ENCODE results near the gene ING5. TPM values are rescaled to one million over a fixed set of nuclear protein-coding genes. Genes with fewer than 3 reads are reported as not detected.

ING5 gene
- total RNA-seq, 1 experiment from 2014 or later = 20.5 TPM

- DNase-seq (ENCODE audit: low read depth in 1 of 2, low spot score in 2 of 2) = no peak
- Histone ChIP-seq H3K27me3 (replicated peaks) (no peaks in the 10 kb centered on the region), H3K4me1 (replicated peaks) (peaks cover 11% of the 10 kb centered on the region), H3K36me3 (peaks cover 78% of the 10 kb centered on the region), H3K4me3 (no peak overlapping the region), H3K27ac (no peak overlapping the region), H3K9me3 (replicated peaks) (peaks cover 8% of the 10 kb centered on the region; the same call in 1 of the 2 replicates)
These were observed 4.7 kb downstream of the ING5 start for GRCh38 chr2:241706537-241706936.

GRCh38 chr2:241708879-241709278 lies 7.0 kb downstream of the ING5 start:
- H3K36me3 ChIP-seq = peaks cover 89% of the 10 kb centered on the region
- no peak overlapping the region for H3K27ac ChIP-seq
- peaks cover 8% of the 10 kb centered on the region; the same call in 1 of the 2 replicates for H3K9me3 ChIP-seq (replicated peaks)

GRCh38 chr2:241719093-241719492 lies 17.3 kb downstream of the ING5 start:
- Histone ChIP-seq H3K36me3 (peaks cover 67% of the 10 kb centered on the region), H3K9me3 (replicated peaks) (no peaks in the 10 kb centered on the region), H3K27ac (no peak overlapping the region), H3K4me1 (replicated peaks) (no peaks in the 10 kb centered on the region), H3K27me3 (replicated peaks) (no peaks in the 10 kb centered on the region), H3K4me3 (no peak overlapping the region)
- no peak for DNase-seq (ENCODE audit: low read depth in 1 of 2, low spot score in 2 of 2)

More at GRCh38 chr2:241708879-241709278, 7.0 kb downstream of the ING5 start:
- H3K27me3 ChIP-seq (replicated peaks) = no peaks in the 10 kb centered on the region
- no peak overlapping the region for H3K4me3 ChIP-seq
- H3K4me1 ChIP-seq (replicated peaks) = no peaks in the 10 kb centered on the region
- DNase-seq (ENCODE audit: low read depth in 1 of 2, low spot score in 2 of 2) = no peak

GRCh38 chr2:241720099-241720498 lies 18.3 kb downstream of the ING5 start:
- Histone ChIP-seq H3K27me3 (replicated peaks) (no peaks in the 10 kb centered on the region), H3K27ac (no peak overlapping the region), H3K36me3 (peaks cover 71% of the 10 kb centered on the region), H3K4me1 (replicated peaks) (no peaks in the 10 kb centered on the region), H3K4me3 (no peak overlapping the region), H3K9me3 (replicated peaks) (no peaks in the 10 kb centered on the region)
- no peak for DNase-seq (ENCODE audit: low read depth in 1 of 2, low spot score in 2 of 2)

DNA sequence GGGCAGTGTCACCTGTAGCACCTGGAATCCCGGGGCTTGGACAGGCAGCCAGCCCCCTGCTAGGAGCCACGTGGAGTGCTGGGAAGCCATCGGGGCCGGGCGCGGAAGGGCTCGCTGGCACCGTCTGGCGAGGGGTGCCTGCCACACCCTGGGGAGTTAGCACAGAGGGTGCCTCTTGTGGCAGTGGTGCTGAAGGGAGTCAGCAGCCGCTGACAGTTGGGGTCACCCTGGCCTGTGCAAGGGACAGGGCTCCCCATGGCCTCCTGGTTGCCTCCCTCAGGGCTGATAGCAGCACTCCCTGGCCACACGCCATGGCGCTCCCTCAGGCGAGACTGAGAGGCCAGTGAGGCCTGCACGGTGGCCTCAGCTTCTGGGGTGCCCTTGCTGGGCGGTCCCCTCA lies 18.7 kb downstream of the ING5 start:
- Histone ChIP-seq H3K36me3 (peaks cover 72% of the 10 kb centered on the region), H3K4me3 (no peak overlapping the region), H3K27me3 (replicated peaks) (no peaks in the 10 kb centered on the region), H3K27ac (no peak overlapping the region), H3K4me1 (replicated peaks) (no peaks in the 10 kb centered on the region), H3K9me3 (replicated peaks) (no peaks in the 10 kb centered on the region)
- no peak for DNase-seq (ENCODE audit: low read depth in 1 of 2, low spot score in 2 of 2)

DNA sequence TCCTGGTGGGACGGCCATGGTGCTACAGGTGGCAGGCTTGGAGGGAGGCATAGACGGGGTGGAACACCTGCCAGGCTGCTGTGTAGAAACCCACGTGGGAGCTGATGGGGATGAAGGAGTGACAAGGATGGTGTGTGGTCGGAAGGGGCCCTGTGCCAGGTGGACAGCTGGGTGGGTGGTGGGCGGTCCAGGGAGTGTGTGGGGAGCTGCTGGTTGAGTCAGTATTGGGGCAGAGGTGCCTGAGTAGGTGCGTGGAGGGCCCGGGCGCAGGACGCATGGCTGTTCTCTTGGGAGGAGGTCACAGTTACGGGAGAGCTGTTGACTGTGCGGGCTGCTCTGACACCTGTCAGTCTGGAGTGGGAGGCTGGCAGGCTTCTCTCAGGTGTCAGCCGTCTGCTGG lies 20.0 kb downstream of the ING5 start:
- no peaks in the 10 kb centered on the region for H3K4me1 ChIP-seq (replicated peaks)
- peaks cover 65% of the 10 kb centered on the region for H3K36me3 ChIP-seq
- H3K27me3 ChIP-seq (replicated peaks) = no peaks in the 10 kb centered on the region
- DNase-seq (ENCODE audit: low read depth in 1 of 2, low spot score in 2 of 2) = no peak
- no peak overlapping the region for H3K27ac ChIP-seq
- no peak overlapping the region for H3K4me3 ChIP-seq
- H3K9me3 ChIP-seq (replicated peaks) = no peaks in the 10 kb centered on the region

- Histone ChIP-seq H3K4me3 (no peak overlapping the region), H3K27ac (no peak overlapping the region), H3K36me3 (peaks cover 65% of the 10 kb centered on the region), H3K27me3 (replicated peaks) (no peaks in the 10 kb centered on the region), H3K9me3 (replicated peaks) (no peaks in the 10 kb centered on the region), H3K4me1 (replicated peaks) (no peaks in the 10 kb centered on the region)
- DNase-seq (ENCODE audit: low read depth in 1 of 2, low spot score in 2 of 2) = no peak
These were observed 21.1 kb downstream of the ING5 start for GRCh38 chr2:241722896-241723454.

- H3K4me3 ChIP-seq = no peak overlapping the region
- H3K4me1 ChIP-seq (replicated peaks) = no peaks in the 10 kb centered on the region
- DNase-seq (ENCODE audit: low read depth in 1 of 2, low spot score in 2 of 2) = no peak
- no peaks in the 10 kb centered on the region for H3K27me3 ChIP-seq (replicated peaks)
- peaks cover 57% of the 10 kb centered on the region for H3K36me3 ChIP-seq
- H3K9me3 ChIP-seq (replicated peaks) = no peaks in the 10 kb centered on the region
- H3K27ac ChIP-seq = no peak overlapping the region
These were observed 22.6 kb downstream of the ING5 start for GRCh38 chr2:241724259-241724974.

GRCh38 chr2:241724975-241725870 lies 23.4 kb downstream of the ING5 start:
- no peak for DNase-seq (ENCODE audit: low read depth in 1 of 2, low spot score in 2 of 2)
- H3K9me3 ChIP-seq (replicated peaks) = no peaks in the 10 kb centered on the region
- no peak overlapping the region for H3K27ac ChIP-seq
- no peak overlapping the region for H3K4me3 ChIP-seq
- no peaks in the 10 kb centered on the region for H3K4me1 ChIP-seq (replicated peaks)
- peaks cover 49% of the 10 kb centered on the region for H3K36me3 ChIP-seq
- no peaks in the 10 kb centered on the region for H3K27me3 ChIP-seq (replicated peaks)

- Histone ChIP-seq H3K36me3 (peaks cover 37% of the 10 kb centered on the region), H3K27me3 (replicated peaks) (no peaks in the 10 kb centered on the region), H3K4me1 (replicated peaks) (no peaks in the 10 kb centered on the region), H3K27ac (no peak overlapping the region), H3K9me3 (replicated peaks) (no peaks in the 10 kb centered on the region), H3K4me3 (no peak overlapping the region)
- DNase-seq (ENCODE audit: low read depth in 1 of 2, low spot score in 2 of 2) = no peak
These were observed 24.6 kb downstream of the ING5 start for GRCh38 chr2:241726459-241726858.

- no peak for DNase-seq (ENCODE audit: low read depth in 1 of 2, low spot score in 2 of 2)
- H3K27me3 ChIP-seq (replicated peaks) = no peaks in the 10 kb centered on the region
- no peak overlapping the region for H3K4me3 ChIP-seq
- no peaks in the 10 kb centered on the region for H3K9me3 ChIP-seq (replicated peaks)
- H3K36me3 ChIP-seq = peaks cover 22% of the 10 kb centered on the region
- H3K27ac ChIP-seq = no peak overlapping the region
- no peaks in the 10 kb centered on the region for H3K4me1 ChIP-seq (replicated peaks)
These were observed 26.2 kb downstream of the ING5 start for GRCh38 chr2:241728000-241728399.

DNA sequence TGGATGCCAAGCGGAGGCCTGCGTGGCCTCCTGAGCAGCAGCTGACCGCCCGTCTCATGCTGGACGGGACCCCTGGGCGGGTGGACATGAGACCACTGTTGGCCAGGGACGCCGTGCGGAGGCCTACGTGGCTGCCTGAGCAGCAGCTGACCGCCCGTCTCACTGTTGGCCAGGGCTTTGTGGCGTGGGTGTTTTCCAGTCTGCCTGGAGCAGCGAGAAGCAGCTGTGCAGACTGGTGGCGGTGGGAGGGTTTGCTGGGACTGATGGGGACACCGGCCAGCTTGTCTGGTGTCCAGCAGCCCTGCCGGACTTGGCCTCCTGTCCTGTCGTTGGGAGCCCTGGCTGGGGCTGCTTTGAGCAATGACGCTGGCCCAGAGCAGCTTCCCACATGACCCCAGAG lies 26.8 kb downstream of the ING5 start:
- H3K4me3 ChIP-seq = no peak overlapping the region
- peaks cover 15% of the 10 kb centered on the region for H3K36me3 ChIP-seq
- no peak for DNase-seq (ENCODE audit: low read depth in 1 of 2, low spot score in 2 of 2)
- H3K9me3 ChIP-seq (replicated peaks) = no peaks in the 10 kb centered on the region
- H3K27me3 ChIP-seq (replicated peaks) = no peaks in the 10 kb centered on the region
- H3K27ac ChIP-seq = no peak overlapping the region
- no peaks in the 10 kb centered on the region for H3K4me1 ChIP-seq (replicated peaks)

- Histone ChIP-seq H3K9me3 (replicated peaks) (peaks cover 3% of the 10 kb centered on the region), H3K27ac (no peak overlapping the region), H3K36me3 (peaks cover 9% of the 10 kb centered on the region), H3K4me3 (no peak overlapping the region), H3K27me3 (replicated peaks) (no peaks in the 10 kb centered on the region), H3K4me1 (replicated peaks) (peaks cover 8% of the 10 kb centered on the region)
- DNase-seq (ENCODE audit: low read depth in 1 of 2, low spot score in 2 of 2) = no peak
These were observed 28.0 kb downstream of the ING5 start for GRCh38 chr2:241729868-241730267.

Data from SJSA1 (cell line).